ENCODE data around the gene ANKRD6.

- TF ChIP-seq POLR2AphosphoS5 (IDR thresholded peaks at IDR 0.05; ENCODE audit: low read depth, low read length) (no peak), CTCF (IDR thresholded peaks at IDR 0.05) (no peak), EP300 (IDR thresholded peaks at IDR 0.05; ENCODE audit: borderline replicate concordance in 1 of 2, low read depth in 1 of 2, low read length in 1 of 2) (no peak), GABPA (IDR thresholded peaks at IDR 0.05; ENCODE audit: low read depth) (no peak), RAD21 (IDR thresholded peaks at IDR 0.05; ENCODE audit: low read length) (no peak)
Observed at GRCh38 chr6:89459501-89459900, 26.5 kb downstream of the ANKRD6 start.
